Spleen (tissue), 11 donors: ENCODE results near the gene STEAP3. TPM values are rescaled to one million over a fixed set of nuclear protein-coding genes. Genes with fewer than 3 reads are reported as not detected.

Experiments
- DNase-seq: peaks from one replicate; pipeline ENCODE4 v3.0.0-alpha.2; 2020
- H3K27ac ChIP-seq, 8 donors: fragments of 200-600 bp; sonication (generic) in 7 of 8; 1 replicate in 4 of 8; 2 replicates in 4 of 8; pipeline versions ENCODE4 v1.5.0 to v1.8.0; 2016 to 2021; ENCODE audit warnings: inconsistent platforms in 4 of 8, mild to moderate bottlenecking in 4 of 8, moderate library complexity in 1 of 8
- H3K27me3 ChIP-seq, 7 donors: fragments of 200-600 bp; sonication (generic) in 6 of 7; replicated peaks in 1 of 7; 1 replicate in 4 of 7; 2 replicates in 3 of 7; pipeline versions ENCODE4 v1.5.0 to v1.8.0; 2016 to 2021; ENCODE audit warnings: inconsistent platforms in 3 of 7, mild to moderate bottlenecking in 1 of 7
- H3K36me3 ChIP-seq, 6 donors: fragments of 200-600 bp; sonication (generic) in 5 of 6; 1 replicate in 4 of 6; 2 replicates in 2 of 6; pipeline versions ENCODE4 v1.5.0 to v1.8.0; 2016 to 2021; ENCODE audit warnings: inconsistent platforms in 2 of 6
- H3K4me1 ChIP-seq, 6 donors: fragments of 200-600 bp; sonication (generic) in 5 of 6; 1 replicate in 3 of 6; 2 replicates in 3 of 6; pipeline versions ENCODE4 v1.5.0 to v1.8.0; 2016 to 2021; ENCODE audit warnings: inconsistent platforms in 3 of 6
- H3K4me3 ChIP-seq, 8 donors: fragments of 200-600 bp; sonication (generic) in 7 of 8; 1 replicate in 4 of 8; 2 replicates in 4 of 8; pipeline versions ENCODE4 v1.5.0 to v1.8.0; 2016 to 2021; ENCODE audit warnings: inconsistent platforms in 4 of 8, mild to moderate bottlenecking in 4 of 8, moderate library complexity in 2 of 8
- H3K9me3 ChIP-seq, 8 donors: fragments of 200-600 bp; sonication (generic) in 7 of 8; 1 replicate in 4 of 8; 2 replicates in 4 of 8; pipeline versions ENCODE4 v1.5.0 to v1.8.0; 2016 to 2021; ENCODE audit warnings: inconsistent platforms in 4 of 8
- POLR2A ChIP-seq, 3 donors: fragments of 450-650 bp; IDR thresholded peaks; one replicate each; pipeline ENCODE4 v1.5.1; 2017; ENCODE audit warnings: antibody characterized with exemption in 3 of 3, mild to moderate bottlenecking in 1 of 3
- POLR2AphosphoS5 ChIP-seq, 3 donors: sonication (generic); formaldehyde crosslinking; IDR thresholded peaks; one replicate each; pipeline ENCODE4 v1.5.1; 2017; ENCODE audit warnings: antibody characterized with exemption in 3 of 3
- WGBS, 5 donors: extraction: QIAGEN DNeasy Blood & Tissue Kit in 3 of 5; methylation state at CpG; one replicate each; pipeline versions ENCODE4 v1.1.5 to v1.1.7; 2013 to 2018; 5-methylcytosine and 5-hydroxymethylcytosine counted together
- intact Hi-C: fragments of 100-400 bp; cut with DNase I; formaldehyde crosslinking; loops from one replicate; pipeline ENCODE4 v1.15.0; 2023; ENCODE audit warnings: low total_unique reads
- polyA plus RNA-seq, 3 donors: library from polyadenylated mRNA; stranded (reverse); fragments of 200-250 nt; gene quantifications; one replicate each; pipeline ENCODE4 v1.2.1, GENCODE V29; 2013
- total RNA-seq, 7 donors: library from RNA; depleted of rRNA in 3 of 7; stranded (reverse); fragments of >200 nt in 3 of 7; fragmentation: NEBNext Ultra II Directional in 4 of 7; extraction: Animal tissue kit (Norgen Biotek cat#: 25700) in 4 of 7; gene quantifications; one replicate each; pipeline versions ENCODE4 v1.1.0 to v1.2.1, GENCODE V29; 2016 to 2021
- TF ChIP-seq, protein P1 (sequence below), 11 experiments: fragments of 200-600 bp in 7 of 11; fragments of 450-650 bp in 4 of 11; sonication (generic) in 4 of 11; IDR thresholded peaks in 8 of 11; conservative IDR thresholded peaks in 3 of 11; 1 replicate in 7 of 11; 2 replicates in 4 of 11; pipeline versions ENCODE4 v1.4.0 to v1.8.0; 2016 to 2021; ENCODE audit warnings: antibody characterized with exemption in 11 of 11, inconsistent platforms in 4 of 11, mild to moderate bottlenecking in 1 of 11
- donor health status: healthy with polysubstance abuse.
- donor health status: DM: no; HTN: no; CAD: no; lungs with moderate emphysema.
- donor health status: DM: no; HTN: no; CAD: no.
- donor health status: Bipolar disorder and iron deficiency.
- donor health status: healthy.
- donor health status: DM: no; HTN: no; CAD: no.
- donor health status: DM: yes; HTN: yes; CAD: no.

The STEAP3 gene
- total and polyA plus RNA-seq, 10 donors = 0.26 to 3.6 (median 1.5) TPM

DNA sequence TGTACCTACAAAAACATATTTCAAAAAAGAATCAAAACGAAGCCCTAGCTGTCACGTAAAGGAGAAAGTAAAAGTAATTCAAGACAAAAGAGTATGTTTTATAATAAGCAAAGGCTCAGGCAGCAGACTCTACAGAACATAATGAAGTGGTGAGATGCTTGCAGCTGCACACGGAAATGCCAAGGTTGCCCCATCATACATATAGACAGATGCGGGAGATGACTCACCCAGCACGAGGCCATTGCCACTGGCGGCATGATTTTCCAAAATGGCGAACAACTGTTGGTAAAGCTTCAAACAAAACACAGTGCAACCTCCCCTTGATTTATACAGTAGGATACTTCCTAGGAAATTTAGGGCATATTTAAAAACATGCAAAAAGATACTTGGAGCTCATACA lies 39.1 kb upstream of the STEAP3 start:
- DNase-seq = no peak
- TF ChIP-seq POLR2AphosphoS5 (IDR thresholded peaks at IDR 0.05) (no peak), POLR2A (IDR thresholded peaks at IDR 0.05) (no peak)
- TF ChIP-seq, protein P1, sequence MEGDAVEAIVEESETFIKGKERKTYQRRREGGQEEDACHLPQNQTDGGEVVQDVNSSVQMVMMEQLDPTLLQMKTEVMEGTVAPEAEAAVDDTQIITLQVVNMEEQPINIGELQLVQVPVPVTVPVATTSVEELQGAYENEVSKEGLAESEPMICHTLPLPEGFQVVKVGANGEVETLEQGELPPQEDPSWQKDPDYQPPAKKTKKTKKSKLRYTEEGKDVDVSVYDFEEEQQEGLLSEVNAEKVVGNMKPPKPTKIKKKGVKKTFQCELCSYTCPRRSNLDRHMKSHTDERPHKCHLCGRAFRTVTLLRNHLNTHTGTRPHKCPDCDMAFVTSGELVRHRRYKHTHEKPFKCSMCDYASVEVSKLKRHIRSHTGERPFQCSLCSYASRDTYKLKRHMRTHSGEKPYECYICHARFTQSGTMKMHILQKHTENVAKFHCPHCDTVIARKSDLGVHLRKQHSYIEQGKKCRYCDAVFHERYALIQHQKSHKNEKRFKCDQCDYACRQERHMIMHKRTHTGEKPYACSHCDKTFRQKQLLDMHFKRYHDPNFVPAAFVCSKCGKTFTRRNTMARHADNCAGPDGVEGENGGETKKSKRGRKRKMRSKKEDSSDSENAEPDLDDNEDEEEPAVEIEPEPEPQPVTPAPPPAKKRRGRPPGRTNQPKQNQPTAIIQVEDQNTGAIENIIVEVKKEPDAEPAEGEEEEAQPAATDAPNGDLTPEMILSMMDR (IDR thresholded peaks at IDR 0.05 in 8 of 11, conservative IDR thresholded peaks at IDR 0.05 in 3 of 11) = no peak
- no peak overlapping the region for H3K27ac ChIP-seq
- peaks cover 0 to 7% (median 0%) of the 10 kb centered on the region in 6 donors for H3K4me1 ChIP-seq
- intact Hi-C loops = no loop called here
- 84 to 95% (median 89%) methylated on average over 7 of the region's 7 CpGs for WGBS, 5 donors
- H3K36me3 ChIP-seq = no peaks in the 10 kb centered on the region
- H3K27me3 ChIP-seq = peaks cover 0 to 4% (median 0%) of the 10 kb centered on the region in 7 donors
- H3K4me3 ChIP-seq = no peak overlapping the region
- no peaks in the 10 kb centered on the region for H3K9me3 ChIP-seq

- no peaks in the 10 kb centered on the region for H3K4me1 ChIP-seq
- WGBS, 5 donors = 32 to 43% (median 34%) methylated on average over 8 of the region's 8 CpGs
Measured at GRCh38 chr2:119190321-119191111, 33.1 kb upstream of the STEAP3 start.

DNA sequence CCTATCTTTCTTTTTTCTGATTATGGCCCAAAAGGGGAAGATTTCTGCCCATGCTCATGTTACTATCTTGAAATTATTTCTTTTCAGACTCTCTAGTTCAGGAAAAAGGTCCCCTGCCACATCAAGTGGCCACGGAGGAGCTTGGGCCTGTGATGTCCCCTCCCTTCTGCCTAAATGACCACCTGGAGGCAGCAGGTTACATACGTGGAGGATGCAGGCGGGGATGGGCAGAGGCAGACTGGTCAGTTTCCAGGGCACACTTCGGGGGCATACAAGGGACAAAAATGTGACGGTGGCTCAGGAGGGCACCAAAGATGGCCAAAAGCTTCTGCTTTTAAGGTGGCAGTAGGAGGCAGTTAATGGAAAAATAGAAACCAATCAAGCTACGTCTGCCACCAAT lies 30.7 kb upstream of the STEAP3 start:
- 83 to 89% (median 86%) methylated on average over 6 of the region's 6 CpGs for WGBS, 5 donors
- peak; percentile 21 for DNase-seq
- H3K27me3 ChIP-seq = peaks cover 0 to 39% (median 3%) of the 10 kb centered on the region in 7 donors
- H3K36me3 ChIP-seq = no peaks in the 10 kb centered on the region
- TF ChIP-seq POLR2A (IDR thresholded peaks at IDR 0.05) (no peak), POLR2AphosphoS5 (IDR thresholded peaks at IDR 0.05) (no peak)
- TF ChIP-seq, protein P1 (IDR thresholded peaks at IDR 0.05 in 8 of 11, conservative IDR thresholded peaks at IDR 0.05 in 3 of 11) = no peak
- no peak overlapping the region for H3K27ac ChIP-seq
- intact Hi-C loops = no loop called here
- no peak overlapping the region for H3K4me3 ChIP-seq
- peaks cover 0 to 3% (median 0%) of the 10 kb centered on the region in 6 donors for H3K4me1 ChIP-seq
- no peaks in the 10 kb centered on the region for H3K9me3 ChIP-seq

More at GRCh38 chr2:119190321-119191111, 33.1 kb upstream of the STEAP3 start:
- Histone ChIP-seq H3K9me3 (no peaks in the 10 kb centered on the region), H3K4me3 (no peak overlapping the region), H3K36me3 (no peaks in the 10 kb centered on the region), H3K27ac (no peak overlapping the region), H3K27me3 (peaks cover 0 to 25% (median 3%) of the 10 kb centered on the region in 7 donors)
- intact Hi-C loops = no loop called here
- TF ChIP-seq POLR2A (IDR thresholded peaks at IDR 0.05) (no peak), POLR2AphosphoS5 (IDR thresholded peaks at IDR 0.05) (no peak)
- TF ChIP-seq, protein P1 (IDR thresholded peaks at IDR 0.05 in 8 of 11, conservative IDR thresholded peaks at IDR 0.05 in 3 of 11) = no peak
- peak; percentile 21 for DNase-seq

DNA sequence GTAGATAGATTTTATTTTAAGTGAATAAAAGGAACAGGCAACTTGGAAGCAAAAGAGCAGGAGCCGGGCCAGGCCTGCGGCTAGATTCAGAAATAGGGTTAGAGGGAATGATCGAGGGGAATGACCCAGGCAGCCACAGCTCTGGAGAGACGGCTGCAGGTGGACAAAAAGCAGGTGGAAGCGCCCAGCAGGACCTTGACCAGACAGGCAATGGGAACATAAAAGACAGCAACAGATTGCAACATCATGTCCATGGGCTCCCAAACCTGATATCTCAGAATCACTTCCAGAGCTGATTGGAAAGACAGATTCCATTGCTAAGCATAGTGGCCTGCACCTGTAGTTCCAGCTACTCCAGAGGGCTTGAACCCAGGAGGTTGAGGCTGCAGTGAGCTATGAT lies 28.6 kb upstream of the STEAP3 start:
- Histone ChIP-seq H3K4me1 (peaks cover 0 to 9% (median 1%) of the 10 kb centered on the region in 6 donors), H3K36me3 (no peaks in the 10 kb centered on the region), H3K4me3 (no peak overlapping the region), H3K27ac (no peak overlapping the region), H3K27me3 (peaks cover 0 to 41% (median 0%) of the 10 kb centered on the region in 7 donors), H3K9me3 (no peaks in the 10 kb centered on the region)
- intact Hi-C loops = no loop called here
- TF ChIP-seq POLR2AphosphoS5 (IDR thresholded peaks at IDR 0.05) (no peak), POLR2A (IDR thresholded peaks at IDR 0.05) (no peak)
- TF ChIP-seq, protein P1 (IDR thresholded peaks at IDR 0.05 in 8 of 11, conservative IDR thresholded peaks at IDR 0.05 in 3 of 11) = no peak
- 89 to 95% (median 91%) methylated on average over 5 of the region's 5 CpGs for WGBS, 5 donors
- DNase-seq = peak; percentile 45
